ENCODE results near the gene SPOUT1.
"Not testable (repeated sequence)": the region's sequence is repeated elsewhere in the genome, so short reads cannot be mapped to it uniquely, and the experiment has no call there.

SPOUT1 gene

GRCh38 chr9:128829477-128830251 is at the start of gene SPOUT1:
SPOUT1 (minus strand) TSS chr9:128829794; CDS start chr9:128829780, 14 bp downstream.
- peak; percentile 98 to 99 for ATAC-seq

GRCh38 chr9:128877852-128878251 is 48.3 kb upstream of the SPOUT1 start:
- no peak for ATAC-seq

GRCh38 chr9:128870941-128871265 is 41.3 kb upstream of the SPOUT1 start:
- ATAC-seq, result not testable (repeated sequence)

- ATAC-seq, result no peak
These were observed 40.7 kb upstream of the SPOUT1 start for GRCh38 chr9:128870128-128870940.

GRCh38 chr9:128863647-128864046 is 34.1 kb upstream of the SPOUT1 start:
- peak; percentile 94 to 97 for ATAC-seq

GRCh38 chr9:128862401-128862851 is 32.8 kb upstream of the SPOUT1 start:
- no peak for ATAC-seq

GRCh38 chr9:128861501-128861900 is 31.9 kb upstream of the SPOUT1 start:
- ATAC-seq, result no peak

GRCh38 chr9:128860937-128861336 is 31.3 kb upstream of the SPOUT1 start:
- ATAC-seq, result no peak

- ATAC-seq, result not testable (repeated sequence)
These were observed 28.9 kb upstream of the SPOUT1 start for GRCh38 chr9:128858476-128858875.

GRCh38 chr9:128854454-128854853 is 24.9 kb upstream of the SPOUT1 start:
- not testable (repeated sequence) for ATAC-seq

GRCh38 chr9:128852646-128853045 is 23.1 kb upstream of the SPOUT1 start:
- ATAC-seq, result not testable (repeated sequence)

GRCh38 chr9:128851779-128852600 is 22.4 kb upstream of the SPOUT1 start:
- ATAC-seq, result not testable (repeated sequence)

- not testable (repeated sequence) for ATAC-seq
These were observed 21.4 kb upstream of the SPOUT1 start for GRCh38 chr9:128851024-128851423.

- ATAC-seq, result no peak
These were observed 18.2 kb upstream of the SPOUT1 start for GRCh38 chr9:128847803-128848202.

- ATAC-seq, result no peak
These were observed 17.1 kb upstream of the SPOUT1 start for GRCh38 chr9:128846680-128847030.

GRCh38 chr9:128845186-128845931 is 15.8 kb upstream of the SPOUT1 start:
- ATAC-seq, result no peak

GRCh38 chr9:128843171-128843570 is 13.6 kb upstream of the SPOUT1 start:
- ATAC-seq, result not testable (repeated sequence)

GRCh38 chr9:128841694-128842492 is 12.3 kb upstream of the SPOUT1 start:
- ATAC-seq, result no peak

- no peak for ATAC-seq
These were observed 10.9 kb upstream of the SPOUT1 start for GRCh38 chr9:128840524-128840923.

GRCh38 chr9:128838338-128838737 is 8.7 kb upstream of the SPOUT1 start:
- ATAC-seq, result no peak

- ATAC-seq, result no peak
These were observed 7.0 kb upstream of the SPOUT1 start for GRCh38 chr9:128836509-128837145.
